MM.1S (cell line): Measurements from ENCODE around the gene GTF2I.
A peak's percentile ranks its signal among the peaks of the same experiment; 100 is the strongest.

Source experiments
- DNase-seq: peaks from one replicate; pipeline ENCODE4 v3.0.0-alpha.2; 2015
- H2AFZ ChIP-seq: fragments of 300-600 bp; sonication (generic); 2 replicates; pipeline ENCODE4 v1.6.0; 2016; ENCODE audit warnings: antibody characterized with exemption, low read length
- H3F3A ChIP-seq: fragments of 300-600 bp; sonication (generic); 2 replicates; pipeline ENCODE4 v1.6.1; 2016; ENCODE audit warnings: mild to moderate bottlenecking, antibody characterized with exemption, low read length, moderate library complexity, mixed read lengths; ENCODE audit not compliant: insufficient read depth
- H3K27ac ChIP-seq: fragments of 300-600 bp; sonication (generic); 2 replicates; pipeline ENCODE4 v1.5.1; 2016; ENCODE audit warnings: mild to moderate bottlenecking, low read length
- H3K27me3 ChIP-seq: fragments of 300-600 bp; sonication (generic); replicated peaks from 2 replicates; pipeline ENCODE4 v1.6.0; 2016; ENCODE audit warnings: low read length; ENCODE audit not compliant: insufficient read depth
- H3K36me3 ChIP-seq: fragments of 300-600 bp; sonication (generic); replicated peaks from 2 replicates; pipeline ENCODE4 v1.6.1; 2016; ENCODE audit warnings: mild to moderate bottlenecking, low read length, mixed read lengths; ENCODE audit not compliant: insufficient read depth
- H3K4me1 ChIP-seq: fragments of 300-600 bp; sonication (generic); 2 replicates; pipeline ENCODE4 v1.6.1; 2016; ENCODE audit warnings: low read length, mixed read lengths
- H3K4me2 ChIP-seq: fragments of 300-600 bp; sonication (generic); 2 replicates; pipeline ENCODE4 v1.6.0; 2016; ENCODE audit warnings: low read depth, low read length
- H3K4me3 ChIP-seq: fragments of 300-600 bp; sonication (generic); 2 replicates; pipeline ENCODE4 v1.5.1; 2016; ENCODE audit warnings: low read length, mixed read lengths
- H3K79me2 ChIP-seq: fragments of 300-600 bp; sonication (generic); 2 replicates; pipeline ENCODE4 v1.6.1; 2016; ENCODE audit warnings: mixed run types, low read length, mixed read lengths
- H3K9ac ChIP-seq: fragments of 300-600 bp; sonication (generic); 2 replicates; pipeline ENCODE4 v1.6.1; 2016; ENCODE audit warnings: low read length, mixed read lengths
- H3K9me2 ChIP-seq: fragments of 300-600 bp; sonication (generic); replicated peaks from 2 replicates; pipeline ENCODE4 v1.6.1; 2016; ENCODE audit warnings: mild to moderate bottlenecking, low read length, mixed read lengths; ENCODE audit not compliant: insufficient read depth
- H3K9me3 ChIP-seq: fragments of 300-600 bp; sonication (generic); replicated peaks from 2 replicates; pipeline ENCODE4 v1.6.1; 2016; ENCODE audit warnings: mild to moderate bottlenecking, low read length, mixed read lengths; ENCODE audit not compliant: insufficient read depth
- H4K20me1 ChIP-seq: fragments of 300-600 bp; sonication (generic); 2 replicates; pipeline ENCODE4 v1.6.1; 2016; ENCODE audit warnings: mild to moderate bottlenecking, low read length, moderate library complexity, mixed read lengths; ENCODE audit not compliant: insufficient read depth
- CTCF ChIP-seq: fragments of 300-600 bp; sonication (generic); IDR thresholded peaks from 2 replicates; pipeline ENCODE4 v1.5.1; 2016; ENCODE audit warnings: antibody characterized with exemption, low read length, mixed read lengths
- EZH2 ChIP-seq: fragments of 300-600 bp; sonication (generic); optimal IDR thresholded peaks from 2 replicates; pipeline ENCODE3; 2017; ENCODE audit warnings: low read depth, mild to moderate bottlenecking, antibody characterized with exemption, low read length, mixed read lengths
- EZH2phosphoT487 ChIP-seq: fragments of 300-600 bp; sonication (generic); IDR thresholded peaks from 2 replicates; pipeline ENCODE4 v1.6.1; 2018; ENCODE audit warnings: antibody characterized with exemption, low read length

The GTF2I gene

DNA sequence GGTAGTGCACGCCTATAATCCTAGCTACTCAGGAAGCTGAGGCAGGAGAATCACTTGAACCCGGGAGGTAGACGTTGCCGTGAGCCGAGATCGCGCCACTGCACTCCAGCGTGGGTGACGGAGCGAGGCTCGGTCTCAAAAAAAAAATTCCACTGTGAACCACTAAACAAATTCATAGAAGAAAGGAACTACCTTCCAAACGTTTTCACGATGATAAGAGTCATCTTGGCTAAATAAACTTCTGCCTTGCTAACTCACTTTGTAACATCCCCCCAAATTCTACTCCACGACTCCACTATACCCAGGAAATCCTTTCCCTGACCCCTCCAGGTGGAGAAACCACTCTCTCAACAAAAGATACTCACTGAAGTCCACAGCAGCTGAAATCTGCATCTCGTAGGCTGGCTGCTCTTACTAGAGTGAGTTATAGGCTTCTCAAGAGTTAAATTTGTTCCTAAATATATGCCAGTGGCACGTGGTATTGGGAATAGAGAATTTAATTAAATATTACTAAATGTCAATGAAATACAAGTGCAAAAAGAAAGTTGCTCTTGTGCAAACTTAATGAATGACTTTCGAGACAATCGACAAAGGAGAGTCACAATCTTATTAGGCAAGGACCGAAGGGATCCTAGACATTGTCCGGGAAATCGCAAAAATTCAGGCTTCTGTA lies 1.6 kb upstream of the GTF2I start:
- peaks cover 49% of the 10 kb centered on the region for H3F3A ChIP-seq
- peak overlapping the region; percentile 26; the same call in 1 of the 2 replicates for H3K9ac ChIP-seq
- no peak for DNase-seq
- peak overlapping the region; percentile 42; the same call in 1 of the 2 replicates for H3K4me3 ChIP-seq
- H3K9me3 ChIP-seq, result no peaks in the 10 kb centered on the region
- peak overlapping the region; percentile 83 for H3K4me2 ChIP-seq
- TF ChIP-seq EZH2phosphoT487 (no peak), EZH2 (no peak), CTCF (no peak)
- no peaks in the 10 kb centered on the region for H4K20me1 ChIP-seq
- peaks cover 14% of the 10 kb centered on the region for H3K4me1 ChIP-seq
- peaks cover 24% of the 10 kb centered on the region for H3K79me2 ChIP-seq
- H2AFZ ChIP-seq, result 0 out of 2 replicates have a peak overlapping the region, but pooled peaks have one; percentile 17
- H3K9me2 ChIP-seq, result no peaks in the 10 kb centered on the region
- H3K27me3 ChIP-seq, result no peaks in the 10 kb centered on the region; the same call in 1 of the 2 replicates
- no peaks in the 10 kb centered on the region for H3K36me3 ChIP-seq
- peak overlapping the region; percentile 24; the same call in 1 of the 2 replicates for H3K27ac ChIP-seq

- Histone ChIP-seq H3K9me3 (no peaks in the 10 kb centered on the region), H3K79me2 (peaks cover 29% of the 10 kb centered on the region), H3K9ac (peak overlapping the region; percentile 97; the same call in 1 of the 2 replicates), H3K27ac (peak overlapping the region; percentile 73; the same call in 1 of the 2 replicates), H3K9me2 (no peaks in the 10 kb centered on the region), H3K27me3 (no peaks in the 10 kb centered on the region; the same call in 1 of the 2 replicates), H3K4me1 (peaks cover 9% of the 10 kb centered on the region), H3K4me2 (peak overlapping the region; percentile 100), H3K4me3 (peak overlapping the region; percentile 76), H4K20me1 (no peaks in the 10 kb centered on the region), H3F3A (peaks cover 50% of the 10 kb centered on the region), H2AFZ (peak overlapping the region; percentile 87; the same call in 1 of the 2 replicates), H3K36me3 (no peaks in the 10 kb centered on the region)
- peak; percentile 36 for DNase-seq
- TF ChIP-seq EZH2 (no peak), CTCF (no peak), EZH2phosphoT487 (no peak)
Observed at GRCh38 chr7:74656441-74656836, 1.1 kb upstream of the GTF2I start.

- TF ChIP-seq EZH2phosphoT487, result no peak
- TF ChIP-seq EZH2, result no peak
- TF ChIP-seq CTCF, result no peak
- Histone ChIP-seq H3K9me3 (no peaks in the 10 kb centered on the region), H3K9ac (peak overlapping the region; percentile 97), H3K4me1 (peaks cover 14% of the 10 kb centered on the region), H3F3A (peaks cover 50% of the 10 kb centered on the region), H3K9me2 (no peaks in the 10 kb centered on the region), H2AFZ (peak overlapping the region; percentile 87), H3K4me3 (peak overlapping the region; percentile 76), H4K20me1 (no peaks in the 10 kb centered on the region), H3K27ac (peak overlapping the region; percentile 86; the same call in 1 of the 2 replicates), H3K27me3 (no peaks in the 10 kb centered on the region; the same call in 1 of the 2 replicates), H3K79me2 (peaks cover 35% of the 10 kb centered on the region), H3K36me3 (no peaks in the 10 kb centered on the region), H3K4me2 (peak overlapping the region; percentile 100)
- DNase-seq, result peak; percentile 98
Observed at GRCh38 chr7:74656837-74657691, 454 bp upstream of the GTF2I start.
